SK-N-MC (cell line): Measurements from ENCODE around the gene WSB2.

Experiments used
- EZH2 ChIP-seq: fragments of 200-600 bp; sonication (generic); IDR thresholded peaks from one replicate; pipeline ENCODE4 v1.6.1; 2017; ENCODE audit warnings: antibody characterized with exemption
- FOXP2 ChIP-seq: optimal IDR thresholded peaks from 2 replicates; pipeline ENCODE3; 2011; ENCODE audit warnings: mild to moderate bottlenecking, moderate library complexity; ENCODE audit not compliant: insufficient read depth; ENCODE audit errors: extremely low read length, control extremely low read depth
- POLR2AphosphoS5 ChIP-seq: IDR thresholded peaks from 2 replicates; pipeline ENCODE4 v1.6.1; 2012; ENCODE audit warnings: mild to moderate bottlenecking, low read depth, low read length, borderline replicate concordance

DNA sequence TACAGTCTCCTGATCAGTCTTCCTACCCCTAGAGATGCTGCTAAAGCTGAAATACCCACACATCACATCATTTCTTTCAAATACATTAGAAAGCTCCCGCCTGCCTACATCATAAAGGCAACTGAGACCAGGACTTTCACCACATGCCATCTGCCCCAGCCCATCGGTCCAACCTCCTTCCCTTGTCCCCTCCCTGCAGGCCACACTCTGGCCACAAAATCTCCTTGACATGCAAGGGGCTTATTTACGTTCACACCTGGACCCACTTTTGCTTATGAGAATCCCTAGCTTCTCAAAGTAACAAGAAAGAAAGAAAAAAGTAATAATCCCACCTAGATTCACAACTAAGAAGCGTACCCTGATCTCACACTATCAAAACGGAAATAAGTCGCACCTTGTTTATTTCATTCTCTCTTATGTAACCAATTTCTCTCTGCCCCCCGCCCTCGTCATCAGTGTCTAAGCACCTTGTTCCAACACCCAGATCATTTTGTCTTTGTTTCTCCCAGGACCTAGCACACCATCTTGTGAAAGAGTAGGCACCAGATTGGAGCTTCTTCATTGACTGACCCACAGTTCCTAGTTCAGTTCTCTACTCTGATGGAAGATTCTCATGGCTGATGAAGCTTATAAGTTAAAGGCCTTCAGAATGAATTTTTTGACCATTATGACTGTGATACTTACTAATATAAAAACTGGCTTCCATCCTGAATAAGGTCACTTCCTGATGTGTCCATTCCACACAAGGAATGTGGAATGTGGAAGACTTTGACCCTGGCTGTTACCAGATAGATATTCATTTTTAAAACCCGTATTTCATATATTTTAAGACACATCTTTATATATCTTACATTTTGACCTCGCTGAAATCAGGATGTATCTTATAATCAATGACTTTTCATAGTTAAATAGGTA lies 7.7 kb downstream of the WSB2 start:
- TF ChIP-seq EZH2 (no peak), POLR2AphosphoS5 (no peak), FOXP2 (no peak)
